PFSK-1 (cell line): ENCODE results near the gene GPN1.

Experiments used
- FOXP2 ChIP-seq: optimal IDR thresholded peaks from 2 replicates; pipeline ENCODE3; 2011; ENCODE audit warnings: borderline replicate concordance, control low read depth, inconsistent platforms; ENCODE audit not compliant: insufficient read depth; ENCODE audit errors: extremely low read length, extremely low read depth
- POLR2AphosphoS5 ChIP-seq: IDR thresholded peaks from 2 replicates; pipeline ENCODE4 v1.6.1; 2012; ENCODE audit warnings: low read depth, mild to moderate bottlenecking, control low read depth, low read length, moderate library complexity
- REST ChIP-seq, 2 experiments: IDR thresholded peaks; 2 replicates each; pipeline versions ENCODE4 v1.6.1 to v1.8.0; 2011 to 2012; ENCODE audit warnings: low read depth in 2 of 2, low read length in 2 of 2, control low read depth in 1 of 2, inconsistent platforms in 1 of 2, mild to moderate bottlenecking in 1 of 2, moderate library complexity in 1 of 2; ENCODE audit not compliant: insufficient read depth in 1 of 2
- SIN3A ChIP-seq: IDR thresholded peaks from 2 replicates; pipeline ENCODE4 v1.6.1; 2012; ENCODE audit warnings: mild to moderate bottlenecking, low read length, moderate library complexity, borderline replicate concordance; ENCODE audit not compliant: insufficient read depth
- TAF1 ChIP-seq: IDR thresholded peaks from 2 replicates; pipeline ENCODE4 v1.6.1; 2012; ENCODE audit warnings: low read length, control low read depth, borderline replicate concordance; ENCODE audit not compliant: insufficient read depth

Gene GPN1

GRCh38 chr2:27697660-27698059 lies 68.8 kb downstream of the GPN1 start:
- TF ChIP-seq TAF1 (no peak), REST (IDR thresholded peaks at IDR 0.05; ENCODE audit: insufficient read depth in 1 of 2, low read depth in 2 of 2, low read length in 2 of 2) (no peak), POLR2AphosphoS5 (no peak), SIN3A (no peak), FOXP2 (no peak)
